GM10248 (cell line): ENCODE data around the gene ANKRD13A.

Source experiments
- CTCF ChIA-PET: fragments of 300-600 bp; sonication (Branson Sonifier 250); formaldehyde crosslinking; extraction: SDS; loops from one replicate; lab custom pipeline; 2021; ENCODE audit warnings: antibody characterized with exemption; lab: Yijun Ruan, JAX
- POLR2A ChIA-PET: fragments of 350-650 bp; sonication (Branson Sonifier 250); formaldehyde crosslinking; extraction: SDS; loops from one replicate; lab custom pipeline; 2020; ENCODE audit warnings: antibody characterized with exemption; lab: Yijun Ruan, JAX
- DNase-seq: peaks from one replicate; pipeline ENCODE4 v3.0.0; 2012; ENCODE audit errors: extremely low spot score
- TF ChIP-seq, protein P1 (sequence below): IDR thresholded peaks from 2 replicates; pipeline ENCODE4 v1.5.1; 2012; ENCODE audit warnings: mild to moderate bottlenecking, low read depth; ENCODE audit errors: extremely low read depth, missing control alignments, control extremely low read depth

ANKRD13A gene

DNA sequence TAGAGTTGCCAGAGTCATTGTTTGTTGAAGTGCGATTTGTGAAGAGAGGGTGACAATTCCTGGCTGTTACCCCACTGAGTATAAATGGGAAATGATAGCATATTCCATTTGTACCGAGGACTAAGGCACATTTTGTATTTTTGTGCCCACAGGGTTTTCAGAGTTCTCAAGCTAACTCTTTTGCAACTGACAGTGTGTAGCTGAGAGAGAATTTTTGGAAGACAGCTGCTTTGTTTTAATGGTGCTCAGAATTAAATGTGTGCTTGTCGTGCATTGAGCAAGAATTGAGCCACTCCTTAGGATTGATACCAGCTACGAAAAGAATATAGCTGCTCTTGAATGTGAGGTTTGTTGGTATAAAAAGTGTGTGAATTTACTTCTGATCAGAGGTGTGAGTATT is 21.7 kb downstream of the ANKRD13A start:
- DNase-seq, result no peak
- ChIA-PET POLR2A (no interaction called here), CTCF (interaction anchor here (1.4 to 2.0 kb wide), 2 partner anchors 10 to 13 kb away, joined by 4 to 5 read pairs; no protein-coding TSS in a partner anchor)
- TF ChIP-seq, protein P1, sequence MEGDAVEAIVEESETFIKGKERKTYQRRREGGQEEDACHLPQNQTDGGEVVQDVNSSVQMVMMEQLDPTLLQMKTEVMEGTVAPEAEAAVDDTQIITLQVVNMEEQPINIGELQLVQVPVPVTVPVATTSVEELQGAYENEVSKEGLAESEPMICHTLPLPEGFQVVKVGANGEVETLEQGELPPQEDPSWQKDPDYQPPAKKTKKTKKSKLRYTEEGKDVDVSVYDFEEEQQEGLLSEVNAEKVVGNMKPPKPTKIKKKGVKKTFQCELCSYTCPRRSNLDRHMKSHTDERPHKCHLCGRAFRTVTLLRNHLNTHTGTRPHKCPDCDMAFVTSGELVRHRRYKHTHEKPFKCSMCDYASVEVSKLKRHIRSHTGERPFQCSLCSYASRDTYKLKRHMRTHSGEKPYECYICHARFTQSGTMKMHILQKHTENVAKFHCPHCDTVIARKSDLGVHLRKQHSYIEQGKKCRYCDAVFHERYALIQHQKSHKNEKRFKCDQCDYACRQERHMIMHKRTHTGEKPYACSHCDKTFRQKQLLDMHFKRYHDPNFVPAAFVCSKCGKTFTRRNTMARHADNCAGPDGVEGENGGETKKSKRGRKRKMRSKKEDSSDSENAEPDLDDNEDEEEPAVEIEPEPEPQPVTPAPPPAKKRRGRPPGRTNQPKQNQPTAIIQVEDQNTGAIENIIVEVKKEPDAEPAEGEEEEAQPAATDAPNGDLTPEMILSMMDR, result no peak

- no peak for DNase-seq
- POLR2A ChIA-PET, result no interaction called here
These were observed 24.1 kb downstream of the ANKRD13A start for GRCh38 chr12:110023059-110023980.

GRCh38 chr12:110024051-110024450 is 24.8 kb downstream of the ANKRD13A start:
- DNase-seq, result no peak
- ChIA-PET CTCF (interaction anchor here (1.1 to 2.3 kb wide), 7 partner anchors 8 to 326 kb away, joined by 3 to 12 read pairs (median 3); no protein-coding TSS in a partner anchor), POLR2A (interaction anchor here (0.6 kb wide), 1 partner anchor 11 kb away, joined by 5 read pairs; no protein-coding TSS in a partner anchor)
- TF ChIP-seq, protein P1, result no peak

More at GRCh38 chr12:110023059-110023980, 24.1 kb downstream of the ANKRD13A start:
- CTCF ChIA-PET, result interaction anchor here (1.1 to 2.3 kb wide), 7 partner anchors 9 to 327 kb away, joined by 3 to 12 read pairs (median 3); no protein-coding TSS in a partner anchor
- TF ChIP-seq, protein P1, result no peak

DNA sequence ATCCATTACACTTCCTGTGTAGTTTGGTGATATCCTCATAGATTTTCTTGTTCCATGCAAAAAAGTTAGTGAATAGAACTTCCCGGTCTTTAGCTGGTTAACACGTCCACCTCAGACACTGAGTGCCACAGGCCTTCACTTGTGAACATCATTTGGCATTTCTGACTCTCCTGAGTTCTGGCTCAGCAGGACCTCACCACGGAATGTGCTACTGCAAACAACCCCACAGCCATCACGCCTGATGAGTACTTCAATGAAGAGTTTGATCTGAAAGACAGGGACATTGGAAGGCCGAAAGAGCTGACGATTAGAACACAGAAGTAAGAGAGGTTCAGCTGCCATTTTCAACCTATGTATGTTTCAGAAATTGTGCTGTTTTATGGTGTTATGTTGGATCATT is 29.1 kb downstream of the ANKRD13A start:
- no peak for DNase-seq
- ChIA-PET POLR2A (no interaction called here), CTCF (interaction anchor here (1.4 to 1.8 kb wide), 3 partner anchors 12 to 36 kb away, joined by 3 to 6 read pairs (median 4); no protein-coding TSS in a partner anchor)
- TF ChIP-seq, protein P1, result no peak

GRCh38 chr12:110029290-110029815 is 30.1 kb downstream of the ANKRD13A start:
- ChIA-PET POLR2A (no interaction called here), CTCF (interaction anchor here (1.6 to 1.8 kb wide), 3 partner anchors 9 to 13 kb away, joined by 4 to 6 read pairs (median 5); no protein-coding TSS in a partner anchor)
- no peak for DNase-seq
- TF ChIP-seq, protein P1, result no peak

- TF ChIP-seq, protein P1, result no peak
- ChIA-PET POLR2A (no interaction called here), CTCF (interaction anchor here (1.8 to 2.0 kb wide), 2 partner anchors 9 to 14 kb away, joined by 5 read pairs; no protein-coding TSS in a partner anchor)
- DNase-seq, result no peak
These were observed 34.7 kb downstream of the ANKRD13A start for GRCh38 chr12:110033888-110034287.
